Heart left ventricle (tissue), 13 donors: Measurements from ENCODE around the gene SCYGR4.

ENCODE experiments used
- CTCF ChIP-seq, 12 donors: fragments of 200-600 bp; sonication (generic) in 4 of 12; IDR thresholded peaks; one replicate each; pipeline versions ENCODE4 v1.5.0 to v1.8.0; 2018 to 2022; ENCODE audit warnings: antibody characterized with exemption in 12 of 12, mild to moderate bottlenecking in 5 of 12
- POLR2A ChIP-seq, 2 donors: fragments of 450-650 bp; IDR thresholded peaks; one replicate each; pipeline ENCODE4 v1.6.1; 2017; ENCODE audit warnings: antibody characterized with exemption in 2 of 2, mild to moderate bottlenecking in 2 of 2, moderate library complexity in 2 of 2
- donor health status: ischemic (EF 13 %, LVEDD 7.1; RV severe dilation, severe dysfunction).
- donor health status: DM: no; HTN: yes; CAD: no.
- donor health status: DM: no; HTN: no; CAD: no.
- donor health status: ischemic (EF 25% LVEDD 6.9; RV normal size, moderate dysfunction).
- donor health status: ischemic (EF 25% LVEDD 5.7; RV mildly dilated, moderate dysfunction).
- donor health status: ischemic (EF 35%, LVEDD 5.7; RV mildly dilated, moderate dysfunction).
- donor health status: nonischemic (EF 11% LVEDD 7.7; RV severe dilation, severe dysfunction).
- donor health status: DM: yes; HTN: yes; CAD: no.
- donor health status: PGD.
- donor health status: ischemic (EF 29% LVEDD 5.4; RV normal size, mild dysfunction).
- donor health status: nonischemic (EF 23%, LVEDD 6.1; RV moderate dilation, normal function).

- TF ChIP-seq POLR2A (IDR thresholded peaks at IDR 0.05): no peak
- no peak for TF ChIP-seq CTCF (IDR thresholded peaks at IDR 0.05)
Observed at GRCh38 chr2:227625420-227625819, 8.1 kb downstream of the SCYGR4 start.
